ENCODE data around the gene NLGN1.

Gene NLGN1

GRCh38 chr3:174317005-174317404 lies 919.5 kb downstream of the NLGN1 start:
- no peak for DNase-seq

DNA sequence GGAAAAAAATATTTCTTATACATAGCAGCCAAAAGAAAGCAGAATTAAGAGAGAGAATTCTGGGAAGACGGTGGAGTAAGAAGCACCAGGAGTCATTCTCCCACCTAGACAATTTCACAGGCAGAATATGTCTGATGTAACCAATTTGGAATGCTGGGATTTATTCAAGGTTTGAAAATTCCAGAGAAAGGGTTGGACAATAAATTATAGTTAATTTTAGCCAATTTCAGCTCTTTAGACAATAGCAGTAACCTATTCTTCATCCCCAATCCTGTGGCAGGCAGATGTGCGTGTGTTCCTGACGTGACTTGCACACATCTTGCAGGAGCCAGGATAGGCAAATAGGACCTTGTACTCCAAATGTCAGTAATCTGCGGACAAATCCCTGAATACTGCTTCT lies 920.6 kb downstream of the NLGN1 start:
- no peak for DNase-seq

DNA sequence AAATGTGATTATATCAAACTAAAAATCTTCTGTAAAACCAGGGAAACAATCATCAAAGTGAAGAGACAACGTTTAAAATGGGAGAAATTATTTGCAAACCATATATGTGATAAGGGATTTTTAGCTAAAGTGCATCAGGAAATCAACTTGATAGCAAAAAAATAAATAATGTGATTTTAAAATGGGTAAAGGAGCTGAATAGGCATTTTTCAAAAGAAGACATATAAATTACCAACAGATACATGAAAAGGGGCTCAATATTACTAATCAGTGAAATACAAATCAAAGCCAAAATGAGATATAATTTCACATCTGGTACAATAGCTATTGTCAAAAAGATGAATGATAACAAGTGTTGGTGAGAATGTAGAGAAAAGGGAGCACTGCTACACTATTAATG lies 924.0 kb downstream of the NLGN1 start:
- no peak for DNase-seq

- no peak for DNase-seq
Observed at GRCh38 chr3:174322789-174323188, 925.2 kb downstream of the NLGN1 start.

GRCh38 chr3:174325171-174325570 lies 927.6 kb downstream of the NLGN1 start:
- DNase-seq: no peak

DNA sequence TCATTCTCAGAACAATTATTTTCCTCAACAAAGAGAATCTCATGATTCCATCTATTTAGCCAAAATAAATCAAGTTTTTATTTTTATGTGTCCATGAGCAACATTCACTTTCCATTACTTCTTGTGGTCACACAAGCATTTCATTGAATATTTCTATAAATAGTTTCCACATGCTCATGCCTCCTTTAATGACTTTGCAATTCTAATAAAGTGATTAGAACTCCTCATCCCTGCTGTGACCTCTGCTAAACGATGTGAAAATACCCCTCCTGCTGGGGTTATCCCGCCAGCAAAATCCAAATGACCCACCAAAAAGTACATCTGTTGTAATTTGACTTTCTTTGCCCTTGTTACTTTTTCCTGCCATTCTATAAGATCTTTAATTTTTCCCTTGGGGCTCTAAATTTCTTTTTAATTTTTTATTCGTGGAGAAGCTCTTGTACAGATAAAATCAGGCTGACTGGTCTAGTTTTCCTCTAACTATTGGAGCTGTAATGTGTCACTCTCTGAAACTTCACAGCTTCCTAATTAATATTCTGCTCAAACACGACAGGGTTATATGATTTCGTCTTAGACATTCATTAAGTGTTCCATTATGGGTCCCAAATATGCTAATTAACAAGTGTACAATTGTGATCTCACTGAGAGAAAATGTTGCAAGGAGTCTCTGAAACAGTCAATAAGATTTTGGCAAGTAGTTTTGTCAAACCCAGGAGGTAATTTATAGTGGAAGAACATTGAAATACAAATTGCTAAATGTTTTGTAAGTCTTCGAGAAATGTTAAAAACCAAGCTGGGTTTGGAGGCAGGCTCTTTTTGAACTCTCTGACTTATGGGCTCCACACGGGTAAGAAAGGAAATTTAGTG lies 928.5 kb downstream of the NLGN1 start:
- peak; percentile 34 for DNase-seq

DNA sequence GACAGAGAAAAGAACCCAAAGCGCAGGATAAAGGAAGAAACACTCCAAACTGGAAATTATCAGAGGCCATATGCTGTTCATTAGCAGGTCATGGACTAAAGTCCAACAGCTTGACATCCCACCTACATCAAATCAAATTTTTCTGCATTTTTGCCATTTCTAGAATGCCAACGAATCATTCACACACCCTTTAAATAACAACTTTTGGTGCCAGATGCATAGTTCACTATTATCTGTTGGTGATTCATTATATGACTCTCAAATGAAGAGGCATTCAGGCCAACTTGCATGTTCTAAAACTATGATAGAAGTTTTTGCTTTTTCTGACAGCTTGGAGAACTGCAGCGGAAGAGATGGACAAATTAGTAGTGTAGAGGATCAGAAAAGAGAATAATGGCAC lies 931.8 kb downstream of the NLGN1 start:
- peak; percentile 57 for DNase-seq

DNA sequence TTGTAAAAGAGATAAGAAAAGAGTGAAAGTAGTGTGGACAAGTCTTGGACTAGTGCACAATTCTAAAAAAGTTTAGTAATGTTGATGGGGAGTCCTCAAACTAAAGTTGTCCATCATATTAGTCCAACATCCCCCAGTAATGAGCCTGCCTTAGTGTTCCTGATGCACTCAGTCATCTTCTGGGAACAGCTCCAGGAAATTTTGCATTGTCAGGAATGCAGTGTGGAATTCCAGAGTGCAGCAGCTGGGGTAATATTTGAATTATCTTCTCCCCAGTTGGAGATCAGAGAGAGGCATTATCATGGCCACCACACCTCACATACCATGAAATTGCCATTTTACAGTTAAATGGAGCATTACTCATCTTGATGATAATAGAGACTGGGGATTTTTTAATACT lies 932.8 kb downstream of the NLGN1 start:
- DNase-seq: peak; percentile 82

GRCh38 chr3:174331095-174331800 lies 933.7 kb downstream of the NLGN1 start:
- no peak for DNase-seq

DNA sequence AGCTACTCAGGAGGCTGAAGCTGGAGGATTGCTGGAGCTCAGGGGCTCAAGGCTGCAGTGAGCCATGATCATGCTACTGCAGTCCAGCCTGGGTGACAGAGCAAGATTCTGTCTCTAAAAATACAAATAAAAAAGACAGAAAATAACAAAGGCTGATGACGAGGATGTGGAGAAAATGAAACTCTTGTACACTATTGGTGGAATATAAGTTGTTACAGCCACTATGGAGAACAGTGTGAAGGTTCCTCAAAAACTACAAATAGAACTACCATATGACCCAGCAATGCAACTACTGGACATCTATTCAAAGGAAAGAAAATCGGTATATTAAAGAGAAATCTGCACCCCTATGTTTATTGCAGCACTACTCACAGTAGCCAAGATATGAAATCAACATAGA lies 934.8 kb downstream of the NLGN1 start:
- DNase-seq: no peak

DNA sequence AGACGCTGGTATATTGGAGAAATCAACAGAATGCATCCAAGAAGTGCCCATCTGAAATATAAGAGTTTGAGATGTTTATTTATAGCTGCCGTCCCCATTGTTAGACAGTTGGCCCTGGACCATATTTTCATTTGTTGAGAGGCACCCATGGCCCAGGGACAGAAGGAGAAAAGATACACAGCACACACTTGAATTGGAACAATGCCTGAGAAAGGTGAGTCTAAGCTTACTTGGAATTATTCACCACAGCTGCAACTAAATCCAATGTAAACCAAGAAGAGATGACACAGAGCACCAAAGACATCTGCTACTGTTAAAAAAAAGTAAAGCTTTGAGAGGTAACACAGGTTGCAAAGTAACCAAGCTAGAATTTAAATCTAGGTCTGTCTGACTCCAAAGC lies 936.1 kb downstream of the NLGN1 start:
- DNase-seq: no peak

GRCh38 chr3:174334111-174334510 lies 936.6 kb downstream of the NLGN1 start:
- DNase-seq: no peak

DNA sequence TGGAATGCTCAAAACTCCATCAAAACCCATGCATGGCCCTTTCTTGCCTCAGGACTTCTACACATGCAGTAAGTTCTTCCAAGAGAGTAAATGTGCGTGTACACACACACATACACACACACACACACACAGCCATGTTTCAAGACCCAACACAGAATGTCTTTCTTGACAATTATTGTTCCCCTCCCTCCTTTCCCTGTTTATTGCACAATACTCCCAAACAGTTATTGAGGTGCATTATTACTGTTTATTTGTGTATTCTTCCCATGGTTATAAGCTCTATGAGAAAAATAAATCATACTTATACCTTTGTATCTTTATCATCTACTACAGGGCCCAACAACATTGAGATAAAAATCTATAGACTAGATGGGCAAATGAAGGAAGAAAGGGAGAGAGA lies 937.8 kb downstream of the NLGN1 start:
- no peak for DNase-seq

DNA sequence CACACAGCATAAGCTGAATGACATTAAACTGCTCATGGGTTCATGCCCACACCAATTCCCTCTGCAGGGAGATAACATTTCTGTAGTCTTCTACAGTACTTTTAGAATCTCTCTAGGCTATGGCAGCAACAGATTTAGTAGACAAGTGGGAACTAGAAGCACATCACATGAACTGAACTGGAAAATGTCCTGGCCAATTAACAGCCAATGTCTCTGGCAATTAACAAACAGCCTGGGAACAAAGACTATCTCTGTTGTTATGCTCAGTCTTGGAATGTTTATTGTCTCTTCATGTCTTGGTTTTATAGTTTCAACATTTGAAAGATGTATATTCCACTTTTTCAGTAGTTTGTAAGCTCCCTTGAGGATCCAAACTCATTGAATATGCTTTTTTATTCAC lies 938.4 kb downstream of the NLGN1 start:
- DNase-seq: no peak

All from HCEC 1CT (cell line).